Measurements from ENCODE around the gene SLC25A13.

SLC25A13 gene

DNA sequence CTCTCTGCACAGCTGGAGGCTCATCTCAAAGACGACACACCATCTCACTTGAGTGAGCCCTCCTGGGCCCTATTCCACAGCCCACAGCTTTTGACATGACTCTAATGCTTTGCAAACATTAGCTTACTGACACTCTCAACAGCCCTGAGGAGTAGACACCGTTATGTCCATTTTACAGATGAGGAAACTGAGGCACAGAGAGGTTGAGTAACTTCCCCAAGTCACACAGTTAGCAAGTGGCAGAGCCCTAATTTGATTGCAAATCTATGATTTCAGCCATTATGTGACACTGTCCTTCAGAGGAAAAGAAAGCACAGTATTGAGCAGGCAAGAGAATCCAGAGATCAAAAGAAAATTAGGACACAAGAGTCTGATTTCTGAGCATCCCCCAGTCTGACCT is 16.0 kb downstream of the SLC25A13 start:
- TF ChIP-seq, protein P1, sequence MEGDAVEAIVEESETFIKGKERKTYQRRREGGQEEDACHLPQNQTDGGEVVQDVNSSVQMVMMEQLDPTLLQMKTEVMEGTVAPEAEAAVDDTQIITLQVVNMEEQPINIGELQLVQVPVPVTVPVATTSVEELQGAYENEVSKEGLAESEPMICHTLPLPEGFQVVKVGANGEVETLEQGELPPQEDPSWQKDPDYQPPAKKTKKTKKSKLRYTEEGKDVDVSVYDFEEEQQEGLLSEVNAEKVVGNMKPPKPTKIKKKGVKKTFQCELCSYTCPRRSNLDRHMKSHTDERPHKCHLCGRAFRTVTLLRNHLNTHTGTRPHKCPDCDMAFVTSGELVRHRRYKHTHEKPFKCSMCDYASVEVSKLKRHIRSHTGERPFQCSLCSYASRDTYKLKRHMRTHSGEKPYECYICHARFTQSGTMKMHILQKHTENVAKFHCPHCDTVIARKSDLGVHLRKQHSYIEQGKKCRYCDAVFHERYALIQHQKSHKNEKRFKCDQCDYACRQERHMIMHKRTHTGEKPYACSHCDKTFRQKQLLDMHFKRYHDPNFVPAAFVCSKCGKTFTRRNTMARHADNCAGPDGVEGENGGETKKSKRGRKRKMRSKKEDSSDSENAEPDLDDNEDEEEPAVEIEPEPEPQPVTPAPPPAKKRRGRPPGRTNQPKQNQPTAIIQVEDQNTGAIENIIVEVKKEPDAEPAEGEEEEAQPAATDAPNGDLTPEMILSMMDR (IDR thresholded peaks at IDR 0.05; ENCODE audit: low read depth, low read length): no peak
- H3K4me3 ChIP-seq (ENCODE audit: low read depth, low read length): no peak overlapping the region

DNA sequence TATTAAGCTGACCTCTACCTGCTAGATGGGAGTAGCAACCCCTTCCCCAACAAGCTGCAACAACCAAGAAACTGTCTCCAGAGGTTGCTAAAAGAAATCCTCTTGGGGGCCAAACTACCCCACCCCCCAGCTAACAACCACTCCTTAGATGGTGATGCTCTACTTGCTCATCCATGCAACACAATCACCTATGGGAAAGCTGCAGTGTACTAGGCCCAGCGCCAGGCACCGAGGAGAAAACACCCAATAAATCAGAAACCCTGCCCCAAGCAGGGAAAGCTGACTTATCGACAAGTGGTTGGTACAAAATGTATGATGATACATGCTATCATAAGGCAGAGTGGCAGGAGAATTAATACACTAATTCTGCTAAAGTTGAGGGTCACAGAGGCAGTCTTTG is 17.3 kb downstream of the SLC25A13 start:
- TF ChIP-seq, protein P1 (IDR thresholded peaks at IDR 0.05; ENCODE audit: low read depth, low read length): no peak
- no peak overlapping the region for H3K4me3 ChIP-seq (ENCODE audit: low read depth, low read length)

DNA sequence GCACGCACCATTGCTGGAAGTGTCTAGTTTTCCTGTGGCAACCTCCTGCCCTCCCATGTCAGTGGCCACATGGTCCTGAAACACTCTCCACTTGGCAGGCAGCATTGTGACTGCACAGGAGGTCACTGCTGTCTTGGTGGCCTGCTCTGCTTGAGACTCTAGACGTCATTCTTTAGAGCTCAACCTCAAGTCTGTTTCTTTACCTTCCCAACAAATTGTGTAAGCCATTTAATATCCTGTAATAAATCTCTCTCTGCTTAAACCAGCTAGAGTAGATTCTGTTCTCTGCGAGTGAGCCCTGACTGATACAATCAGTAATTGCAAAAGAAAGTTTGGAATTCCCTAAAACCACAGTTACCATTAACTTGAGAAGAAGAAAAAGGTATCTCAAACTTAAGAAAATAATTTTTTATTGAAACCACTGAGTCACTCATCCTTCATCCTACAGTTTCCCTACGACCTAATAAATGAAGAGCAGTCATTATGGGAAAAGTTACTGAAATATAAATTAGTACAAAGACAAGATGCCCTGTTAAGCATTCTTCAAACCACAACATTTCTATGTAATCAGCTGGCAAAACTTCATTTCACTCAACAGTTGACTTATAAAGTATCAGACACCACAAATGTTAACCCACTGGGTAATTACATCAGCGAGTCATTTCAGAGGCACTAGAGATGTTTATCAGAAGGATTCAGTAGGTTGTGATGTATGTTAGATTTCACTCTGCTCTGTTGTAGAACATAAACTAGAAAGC is 18.0 kb downstream of the SLC25A13 start:
- no peak overlapping the region for H3K4me3 ChIP-seq (ENCODE audit: low read depth, low read length)
- TF ChIP-seq, protein P1 (IDR thresholded peaks at IDR 0.05; ENCODE audit: low read depth, low read length): no peak

DNA sequence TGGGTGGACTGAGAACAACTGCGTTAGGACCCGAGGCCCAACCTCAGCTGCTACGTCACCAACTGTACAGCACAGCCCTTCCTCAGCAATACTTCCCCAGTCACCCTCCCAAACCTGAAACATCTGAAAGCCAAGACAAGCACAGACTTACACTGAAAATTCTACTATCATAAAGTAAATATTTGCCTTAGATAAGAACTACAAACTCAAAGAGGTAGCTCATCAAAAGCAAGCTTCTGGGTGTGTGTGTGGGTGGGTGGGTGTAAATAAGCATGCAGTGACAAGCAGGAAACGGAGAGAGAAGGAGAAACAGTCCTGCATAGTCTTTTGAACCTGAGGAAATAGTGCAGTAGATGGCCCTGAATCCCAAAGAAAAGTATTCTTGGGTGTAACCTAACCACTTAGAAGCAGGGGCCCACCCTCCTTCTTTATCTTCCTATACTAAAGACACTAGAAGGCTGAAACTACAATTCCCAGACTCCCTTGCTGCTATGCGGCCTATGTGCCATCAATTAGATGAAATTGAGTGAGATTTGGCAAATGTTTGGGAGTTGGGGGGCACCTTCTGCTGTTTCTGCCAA is 18.7 kb downstream of the SLC25A13 start:
- no peak overlapping the region for H3K4me3 ChIP-seq (ENCODE audit: low read depth, low read length)
- TF ChIP-seq, protein P1 (IDR thresholded peaks at IDR 0.05; ENCODE audit: low read depth, low read length): no peak

DNA sequence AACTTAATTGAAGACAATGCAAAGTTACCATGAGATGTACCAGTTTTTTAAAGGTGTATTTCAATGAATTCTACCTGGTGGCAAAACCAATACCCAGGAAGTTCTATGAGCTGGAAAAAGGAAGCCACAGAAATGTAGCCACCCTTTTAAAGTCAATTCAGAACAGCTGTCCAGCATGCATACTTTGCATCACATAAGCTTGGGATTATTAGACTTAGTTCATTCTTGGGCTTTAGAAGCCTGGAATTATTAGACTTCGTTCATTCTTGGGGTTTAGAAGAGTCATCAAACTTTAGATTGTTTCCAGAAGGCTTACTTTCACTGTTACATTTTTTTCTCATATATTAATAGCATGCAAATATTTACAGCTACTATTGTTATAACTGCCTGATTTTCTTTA is 20.9 kb downstream of the SLC25A13 start:
- no peak overlapping the region for H3K4me3 ChIP-seq (ENCODE audit: low read depth, low read length)
- TF ChIP-seq, protein P1 (IDR thresholded peaks at IDR 0.05; ENCODE audit: low read depth, low read length): no peak

DNA sequence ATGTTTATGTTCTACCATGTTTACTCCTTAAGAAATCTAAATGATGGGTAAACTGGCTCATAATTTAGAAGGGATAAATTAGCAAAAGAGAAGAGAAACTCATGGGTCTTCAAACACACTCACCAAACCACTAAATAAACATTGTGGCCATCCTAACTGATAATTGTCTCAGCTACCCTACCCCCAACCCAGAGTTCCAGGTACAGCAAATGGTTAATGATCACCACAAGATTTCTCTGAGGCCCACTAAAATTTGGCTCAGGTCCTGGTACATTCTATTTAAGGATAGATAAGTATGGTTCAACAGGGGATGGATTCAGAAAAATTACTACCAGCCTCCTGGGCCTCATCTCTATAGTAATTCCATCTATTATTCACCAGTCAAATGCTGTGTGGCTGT is 21.4 kb downstream of the SLC25A13 start:
- H3K4me3 ChIP-seq (ENCODE audit: low read depth, low read length): no peak overlapping the region
- TF ChIP-seq, protein P1 (IDR thresholded peaks at IDR 0.05; ENCODE audit: low read depth, low read length): no peak

DNA sequence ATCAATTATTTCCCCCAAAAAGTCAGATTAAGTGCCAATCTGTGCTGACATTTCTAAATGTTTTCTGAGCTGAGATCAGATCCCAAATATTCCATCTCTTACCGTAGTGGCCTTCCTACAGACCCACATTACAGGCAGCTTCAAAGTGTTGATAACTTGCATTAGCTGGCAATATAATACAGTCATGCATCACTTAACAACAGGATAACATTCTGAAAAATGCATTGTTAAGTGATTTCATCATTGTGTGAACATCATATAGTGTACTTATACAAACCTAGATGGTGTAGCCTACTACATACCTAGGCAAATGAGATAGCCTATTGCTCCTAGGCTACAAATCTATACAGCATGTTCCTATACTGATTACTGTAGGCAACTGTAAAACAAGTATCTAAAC is 22.4 kb downstream of the SLC25A13 start:
- TF ChIP-seq, protein P1 (IDR thresholded peaks at IDR 0.05; ENCODE audit: low read depth, low read length): no peak
- no peak overlapping the region for H3K4me3 ChIP-seq (ENCODE audit: low read depth, low read length)
